H1 (cell line): ENCODE results near the gene MAP3K1. TPM values are rescaled to one million over a fixed set of nuclear protein-coding genes. Genes with fewer than 3 reads are reported as not detected.

ENCODE experiments used
- CTCF ChIA-PET: fragments of 300-600 bp; sonication (Branson Sonifier 250); formaldehyde crosslinking; loops from one replicate; lab custom pipeline; 2021; ENCODE audit not compliant: partially characterized antibody; lab: Charles Lee
- POLR2A ChIA-PET: fragments of 300-600 bp; sonication (Branson Sonifier 250); formaldehyde crosslinking; loops from one replicate; lab custom pipeline; 2021; ENCODE audit warnings: inconsistent platforms; ENCODE audit not compliant: partially characterized antibody; lab: Charles Lee
- DNase-seq, 2 experiments: peaks; one replicate each; pipeline versions ENCODE4 v3.0.0 to v3.0.0-alpha.2; 2010 to 2022; ENCODE audit warnings: low spot score in 2 of 2, low read depth in 1 of 2, mixed read lengths in 1 of 2
- FAIRE-seq: peaks from 2 replicates; lab custom pipeline; 2011; peaks lifted over from hg19 to GRCh38; lab: Jason Lieb, UNC
- H2AFZ ChIP-seq: 2 replicates; pipeline ENCODE4 v1.8.1; 2012; ENCODE audit warnings: low read length, inconsistent platforms
- H2AK5ac ChIP-seq: 2 replicates; pipeline ENCODE4 v1.6.1; 2013; ENCODE audit warnings: low read depth, low read length
- H2BK120ac ChIP-seq: replicated peaks from 2 replicates; pipeline ENCODE3; 2013; ENCODE audit warnings: low read depth, low read length, inconsistent platforms
- H2BK12ac ChIP-seq: 2 replicates; pipeline ENCODE4 v1.6.1; 2013; ENCODE audit warnings: low read depth, low read length
- H2BK15ac ChIP-seq: 2 replicates; pipeline ENCODE4 v1.6.1; 2013; ENCODE audit warnings: low read length
- H2BK20ac ChIP-seq: 2 replicates; pipeline ENCODE4 v1.6.1; 2013; ENCODE audit warnings: low read length
- H2BK5ac ChIP-seq: 2 replicates; pipeline ENCODE4 v1.6.1; 2013; ENCODE audit warnings: low read depth, low read length
- H3K14ac ChIP-seq: 2 replicates; pipeline ENCODE4 v1.6.1; 2013; ENCODE audit warnings: inconsistent platforms; ENCODE audit not compliant: insufficient read length
- H3K18ac ChIP-seq: 2 replicates; pipeline ENCODE4 v1.6.1; 2013; ENCODE audit warnings: low read length; ENCODE audit errors: extremely low read depth
- H3K23ac ChIP-seq: 2 replicates; pipeline ENCODE4 v1.6.1; 2013; ENCODE audit warnings: inconsistent platforms; ENCODE audit not compliant: insufficient read length
- H3K23me2 ChIP-seq: 2 replicates; pipeline ENCODE4 v1.6.1; 2013; ENCODE audit warnings: low read depth, low read length
- H3K27ac ChIP-seq: 2 replicates; pipeline ENCODE4 v1.6.1; 2011; ENCODE audit warnings: low read depth, low read length, inconsistent platforms
- H3K27me3 ChIP-seq, 4 experiments: replicated peaks in 1 of 4; 1 replicate in 1 of 4; 2 replicates in 3 of 4; pipeline versions ENCODE4 v1.6.1 to v1.8.1; 2011 to 2013; ENCODE audit warnings: low read length in 3 of 4, mild to moderate bottlenecking in 3 of 4, inconsistent platforms in 2 of 4, mixed read lengths in 2 of 4, moderate library complexity in 1 of 4; ENCODE audit not compliant: control insufficient read depth in 3 of 4, insufficient read depth in 3 of 4; ENCODE audit errors: extremely low read depth in 1 of 4
- H3K36me3 ChIP-seq, 4 experiments: 2 replicates each; pipeline versions ENCODE4 v1.6.1 to v1.8.1; 2011 to 2013; ENCODE audit warnings: mild to moderate bottlenecking in 4 of 4, low read length in 3 of 4, moderate library complexity in 2 of 4, control low read depth in 1 of 4, inconsistent platforms in 1 of 4; ENCODE audit not compliant: insufficient read depth in 4 of 4, control insufficient read depth in 2 of 4
- H3K4ac ChIP-seq: replicated peaks from 2 replicates; pipeline ENCODE3; 2013; ENCODE audit warnings: low read length, low read depth, mixed read lengths, inconsistent platforms; ENCODE audit not compliant: insufficient read length
- H3K4me1 ChIP-seq, 4 experiments: replicated peaks in 1 of 4; 1 replicate in 1 of 4; 2 replicates in 3 of 4; pipeline versions ENCODE4 v1.6.1 to v1.8.1; 2011 to 2013; ENCODE audit warnings: low read length in 3 of 4, inconsistent platforms in 2 of 4, mixed read lengths in 1 of 4; ENCODE audit not compliant: insufficient read depth in 4 of 4, control insufficient read depth in 3 of 4
- H3K4me2 ChIP-seq, 2 experiments: 2 replicates each; pipeline versions ENCODE4 v1.6.1 to v1.8.1; 2011 to 2013; ENCODE audit warnings: low read depth in 2 of 2, low read length in 2 of 2, control low read depth in 1 of 2, inconsistent platforms in 1 of 2, mild to moderate bottlenecking in 1 of 2; ENCODE audit not compliant: insufficient read depth in 1 of 2
- H3K4me3 ChIP-seq, 4 experiments: fragments of 200-600, 300-600 bp in 1 of 4; sonication (generic), shearing (Covaris generic), sonication (Bioruptor Twin) in 1 of 4; 2 replicates each; pipeline versions ENCODE4 v1.5.1 to v1.8.1; 2011 to 2016; ENCODE audit warnings: low read length in 4 of 4, low read depth in 3 of 4, control low read depth in 2 of 4, inconsistent platforms in 2 of 4, mild to moderate bottlenecking in 2 of 4, mixed read lengths in 1 of 4, moderate library complexity in 1 of 4; ENCODE audit not compliant: insufficient read depth in 2 of 4; ENCODE audit errors: extremely low read depth in 1 of 4
- H3K56ac ChIP-seq: replicated peaks from 2 replicates; pipeline ENCODE3; 2013; ENCODE audit warnings: low read depth, mild to moderate bottlenecking, mixed read lengths, low read length, inconsistent platforms; ENCODE audit not compliant: insufficient read length
- H3K79me1 ChIP-seq: 2 replicates; pipeline ENCODE4 v1.6.1; 2013; ENCODE audit warnings: low read depth, low read length, control low read depth
- H3K79me2 ChIP-seq, 2 experiments: 2 replicates each; pipeline versions ENCODE4 v1.6.1 to v1.8.1; 2012 to 2013; ENCODE audit warnings: low read length in 2 of 2, mild to moderate bottlenecking in 2 of 2, inconsistent platforms in 1 of 2; ENCODE audit not compliant: insufficient read depth in 2 of 2, control insufficient read depth in 1 of 2
- H3K9ac ChIP-seq, 4 experiments: replicated peaks in 1 of 4; 1 replicate in 1 of 4; 2 replicates in 3 of 4; pipeline versions ENCODE4 v1.6.1 to v1.8.1; 2011 to 2013; ENCODE audit warnings: low read depth in 3 of 4, low read length in 3 of 4, control low read depth in 2 of 4, mild to moderate bottlenecking in 2 of 4, moderate library complexity in 2 of 4, inconsistent platforms in 1 of 4; ENCODE audit errors: extremely low read depth in 1 of 4
- H3K9me3 ChIP-seq, 2 experiments: 2 replicates each; pipeline versions ENCODE4 v1.6.1 to v1.8.1; 2012 to 2013; ENCODE audit warnings: mild to moderate bottlenecking in 2 of 2, moderate library complexity in 2 of 2, control low read depth in 1 of 2, inconsistent platforms in 1 of 2, low read depth in 1 of 2, low read length in 1 of 2, mixed read lengths in 1 of 2; ENCODE audit not compliant: insufficient read depth in 2 of 2
- H4K20me1 ChIP-seq, 2 experiments: replicated peaks in 1 of 2; 2 replicates each; pipeline versions ENCODE3 to v1.8.1; 2011 to 2013; ENCODE audit warnings: inconsistent platforms in 2 of 2, low read length in 2 of 2, mild to moderate bottlenecking in 1 of 2; ENCODE audit not compliant: insufficient read depth in 2 of 2, control insufficient read depth in 1 of 2
- H4K5ac ChIP-seq: 2 replicates; pipeline ENCODE4 v1.6.1; 2013; ENCODE audit warnings: low read length, low read depth, mixed read lengths, inconsistent platforms; ENCODE audit not compliant: insufficient read length
- H4K8ac ChIP-seq: 2 replicates; pipeline ENCODE4 v1.8.0; 2013; ENCODE audit warnings: mild to moderate bottlenecking, moderate library complexity, low read length, inconsistent platforms; ENCODE audit not compliant: insufficient read depth; ENCODE audit errors: extremely low read depth
- H4K91ac ChIP-seq: replicated peaks from 2 replicates; pipeline ENCODE3; 2013; ENCODE audit warnings: low read length, mixed read lengths, inconsistent platforms; ENCODE audit not compliant: insufficient read length
- BACH1 ChIP-seq: IDR thresholded peaks from 2 replicates; pipeline ENCODE4 v1.6.1; 2012; ENCODE audit warnings: low read length, improper control_type of control experiment
- EGR1 ChIP-seq: IDR thresholded peaks from 2 replicates; pipeline ENCODE4 v1.6.1; 2011; ENCODE audit warnings: low read depth, low read length, borderline replicate concordance
- HDAC2 ChIP-seq, 2 experiments: fragments of 300-600 bp in 1 of 2; sonication (generic) in 1 of 2; IDR thresholded peaks; 2 replicates each; pipeline ENCODE4 v1.6.1; 2011 to 2012; ENCODE audit warnings: low read depth in 2 of 2, low read length in 2 of 2, mild to moderate bottlenecking in 2 of 2, moderate library complexity in 2 of 2, borderline replicate concordance in 1 of 2, inconsistent platforms in 1 of 2
- HDAC6 ChIP-seq: IDR thresholded peaks from one replicate; pipeline ENCODE4 v1.7.1; 2012; ENCODE audit warnings: low read depth, mild to moderate bottlenecking, inconsistent platforms, low read length, moderate library complexity
- JUND ChIP-seq: IDR thresholded peaks from 2 replicates; pipeline ENCODE4 v1.6.1; 2011; ENCODE audit warnings: mild to moderate bottlenecking, improper control_type of control experiment, low read length
- RFX5 ChIP-seq: IDR thresholded peaks from 2 replicates; pipeline ENCODE4 v1.6.1; 2011; ENCODE audit warnings: low read depth, low read length, improper control_type of control experiment, borderline replicate concordance
- SIRT6 ChIP-seq: IDR thresholded peaks from one replicate; pipeline ENCODE4 v1.7.1; 2012; ENCODE audit warnings: low read length, inconsistent platforms
- SP2 ChIP-seq: IDR thresholded peaks from 2 replicates; pipeline ENCODE4 v1.6.1; 2012; ENCODE audit warnings: mild to moderate bottlenecking, low read length, inconsistent platforms
- TEAD4 ChIP-seq: IDR thresholded peaks from 2 replicates; pipeline ENCODE4 v1.6.1; 2012; ENCODE audit warnings: low read depth, low read length, inconsistent platforms, mixed read lengths
- WGBS, 2 experiments: shearing (Covaris generic) in 1 of 2; methylation state at CpG; one replicate each; pipeline versions ENCODE4 v1.1.6 to v1.1.7; 2013 to 2015; ENCODE audit warnings: low lambda C conversion rate in 2 of 2, mixed read lengths in 2 of 2, inconsistent platforms in 1 of 2, low coverage in 1 of 2, missing lambda C conversion rate in 1 of 2; ENCODE audit not compliant: insufficient replicate concordance in 2 of 2, insufficient coverage in 1 of 2, insufficient read length in 1 of 2; ENCODE audit errors: extremely low coverage in 1 of 2, missing lambda C conversion rate in 1 of 2; 5-methylcytosine and 5-hydroxymethylcytosine counted together
- polyA plus RNA-seq, 7 experiments: library from polyadenylated mRNA; depleted of rRNA in 3 of 7; stranded (reverse) in 5 of 7; unstranded in 2 of 7; fragments of >200 nt in 5 of 7; fragments of 200-250 nt in 2 of 7; gene quantifications; 1 replicate in 5 of 7; 2 replicates in 1 of 7; 4 replicates in 1 of 7; pipeline versions ENCODE4 v1.2.1 to v1.2.3, GENCODE V29; 2011 to 2013; ENCODE audit warnings: missing spikeins in 2 of 7, mixed read lengths in 2 of 7
- total RNA-seq: library from RNA; stranded (reverse); fragmentation: NEBNext Ultra II Directional; extraction: Animal tissue kit (Norgen Biotek cat#: 25700); gene quantifications from 2 replicates; pipeline ENCODE4 v1.2.1, GENCODE V29; 2021
- TF ChIP-seq, protein P1 (sequence below): IDR thresholded peaks from 2 replicates; pipeline ENCODE4 v1.6.1; 2011; ENCODE audit warnings: low read depth, mild to moderate bottlenecking, low read length; ENCODE audit not compliant: insufficient read depth

MAP3K1 gene
- total and polyA plus RNA-seq, 2 of the 8 experiments (the other 6 are each of a cell fraction or from before 2014, with no cell fraction given) = 3.9 to 11.8 TPM

DNA sequence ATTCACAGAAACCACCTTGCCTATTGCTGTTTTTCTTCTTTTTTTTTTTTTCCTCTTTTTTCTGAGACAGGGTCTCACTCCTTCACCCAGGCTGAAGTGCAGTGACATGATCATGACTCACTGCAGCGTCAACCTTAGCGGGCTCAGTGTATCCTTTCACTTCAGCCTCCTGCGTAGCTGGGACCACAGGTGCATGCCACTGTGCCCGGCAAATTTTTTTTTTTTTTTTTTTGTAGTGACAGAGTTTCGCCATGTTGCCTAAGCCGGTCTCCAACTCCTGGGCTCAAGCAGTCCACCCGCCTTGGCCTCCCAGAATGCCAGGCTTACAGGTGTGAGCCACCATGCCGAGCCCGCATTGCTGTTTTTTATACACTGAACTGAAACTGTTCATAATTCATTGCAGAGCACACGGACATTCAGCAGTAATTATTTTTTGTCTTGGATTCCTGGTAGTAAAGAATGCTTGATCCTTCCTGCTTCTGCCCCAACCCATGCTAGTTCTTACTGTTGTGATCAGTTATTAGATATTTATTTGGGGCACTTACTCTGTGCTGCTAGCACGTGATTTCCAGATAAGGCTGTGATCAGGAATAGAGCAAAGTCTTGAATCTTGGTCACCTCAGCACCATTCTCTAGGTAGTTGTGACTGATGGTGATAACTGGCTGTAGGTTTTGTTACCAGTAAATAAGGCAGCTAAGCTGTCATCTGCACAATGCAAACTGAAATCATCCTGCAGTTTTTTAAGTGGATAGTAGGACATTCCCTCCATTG, 14.0 kb downstream of the MAP3K1 start:
- Histone ChIP-seq H3K4me3 (no peak overlapping the region), H3K4ac (no peak overlapping the region), H3K23me2 (no peaks in the 10 kb centered on the region; the same call in 1 of the 2 replicates), H3K79me1 (peaks cover 9% of the 10 kb centered on the region), H3K27me3 (no peaks in the 10 kb centered on the region), H3K14ac (no peak overlapping the region), H3K36me3 (no peaks in the 10 kb centered on the region), H3K4me2 (no peak overlapping the region), H4K8ac (no peak overlapping the region), H4K5ac (no peak overlapping the region), H2BK12ac (no peak overlapping the region), H2BK20ac (0 out of 2 replicates have a peak overlapping the region, but pooled peaks have one; percentile 65), H3K4me1 (peaks cover 3 to 16% (median 15%) of the 10 kb centered on the region in 4 experiments; a peak in 5 of 7 replicates), H2AFZ (no peak overlapping the region), H3K9me3 (no peaks in the 10 kb centered on the region), H3K18ac (no peak overlapping the region), H2AK5ac (no peak overlapping the region), H2BK120ac (no peak overlapping the region), H3K56ac (no peak overlapping the region), H3K79me2 (peaks cover 0 to 80% of the 10 kb centered on the region in 2 experiments; a peak in 3 of 4 replicates), H3K9ac (no peak overlapping the region), H2BK5ac (no peak overlapping the region), H2BK15ac (no peak overlapping the region), H3K23ac (no peak overlapping the region), H4K91ac (no peak overlapping the region), H3K27ac (no peak overlapping the region), H4K20me1 (peaks cover 0 to 3% of the 10 kb centered on the region in 2 experiments)
- 73% methylated on average over 9 of the region's 11 CpGs; no CpG with 5 or more reads in 1 of the 2 experiments for WGBS, 2 experiments
- POLR2A ChIA-PET = no interaction called here
- no peak for FAIRE-seq
- no peak for DNase-seq
- CTCF ChIA-PET = interaction anchor here (0.6 to 4.2 kb wide), 4 partner anchors 9 to 557 kb away, joined by 3 to 22 read pairs (median 4); no protein-coding TSS in a partner anchor
- no peak for TF ChIP-seq EGR1
- TF ChIP-seq, protein P1, sequence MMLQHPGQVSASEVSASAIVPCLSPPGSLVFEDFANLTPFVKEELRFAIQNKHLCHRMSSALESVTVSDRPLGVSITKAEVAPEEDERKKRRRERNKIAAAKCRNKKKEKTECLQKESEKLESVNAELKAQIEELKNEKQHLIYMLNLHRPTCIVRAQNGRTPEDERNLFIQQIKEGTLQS = no peak
- no peak for TF ChIP-seq TEAD4
- TF ChIP-seq SP2 = no peak
- no peak for TF ChIP-seq HDAC6
- no peak for TF ChIP-seq RFX5
- TF ChIP-seq HDAC2 (IDR thresholded peaks at IDR 0.05; ENCODE audit: borderline replicate concordance in 1 of 2, low read depth in 2 of 2, low read length in 2 of 2) = no peak
- no peak for TF ChIP-seq SIRT6
- TF ChIP-seq JUND = no peak
- no peak for TF ChIP-seq BACH1
